ENCODE measurements around the gene DOK6.

- TF ChIP-seq CTCF (IDR thresholded peaks at IDR 0.05) = no peak
- TF ChIP-seq EZH2 (IDR thresholded peaks at IDR 0.05; ENCODE audit: borderline replicate concordance, insufficient read depth, low read depth, low read length, poor library complexity, severe bottlenecking) = no peak
These were observed 13.5 kb downstream of the DOK6 start for GRCh38 chr18:69414184-69414583.

All from B cell (primary cell).